Astrocyte (in vitro differentiated cells and primary cell): ENCODE results near the gene ESYT1. TPM values are rescaled to one million over a fixed set of nuclear protein-coding genes. Genes with fewer than 3 reads are reported as not detected.

Experiments used
- DNase-seq: peaks from one replicate; pipeline ENCODE4 v3.0.0-alpha.2; 2010; ENCODE audit warnings: low read depth
- FAIRE-seq: peaks from 2 replicates; lab custom pipeline; 2011; peaks lifted over from hg19 to GRCh38; lab: Jason Lieb, UNC
- H2AFZ ChIP-seq: 2 replicates; pipeline ENCODE4 v1.6.0; 2012; ENCODE audit warnings: low read depth, low read length, inconsistent platforms
- H3K27ac ChIP-seq: 2 replicates; pipeline ENCODE4 v1.5.1; 2011; ENCODE audit warnings: low read depth, low read length, inconsistent platforms
- H3K27me3 ChIP-seq: 2 replicates; pipeline ENCODE4 v1.6.0; 2011; ENCODE audit warnings: low read length, inconsistent platforms; ENCODE audit not compliant: insufficient read depth
- H3K36me3 ChIP-seq: 2 replicates; pipeline ENCODE4 v1.5.1; 2011; ENCODE audit warnings: low read length, inconsistent platforms; ENCODE audit not compliant: insufficient read depth
- H3K4me1 ChIP-seq: 2 replicates; pipeline ENCODE4 v1.5.1; 2011; ENCODE audit warnings: low read length, inconsistent platforms; ENCODE audit not compliant: insufficient read depth
- H3K4me2 ChIP-seq: 2 replicates; pipeline ENCODE4 v1.6.0; 2012; ENCODE audit warnings: low read length, inconsistent platforms
- H3K4me3 ChIP-seq: 2 replicates; pipeline ENCODE4 v1.5.1; 2011; ENCODE audit warnings: low read depth, mild to moderate bottlenecking, low read length, inconsistent platforms; ENCODE audit not compliant: insufficient read depth
- H3K79me2 ChIP-seq: 2 replicates; pipeline ENCODE4 v1.6.0; 2012; ENCODE audit warnings: mild to moderate bottlenecking, low read length, inconsistent platforms; ENCODE audit not compliant: insufficient read depth
- H3K9ac ChIP-seq: 2 replicates; pipeline ENCODE4 v1.6.0; 2012; ENCODE audit warnings: mild to moderate bottlenecking, low read length, inconsistent platforms
- H3K9me3 ChIP-seq: 2 replicates; pipeline ENCODE4 v1.5.1; 2012; ENCODE audit warnings: low read depth, mild to moderate bottlenecking, low read length, inconsistent platforms; ENCODE audit not compliant: insufficient read depth
- H4K20me1 ChIP-seq: 2 replicates; pipeline ENCODE4 v1.6.0; 2012; ENCODE audit warnings: low read length, inconsistent platforms; ENCODE audit not compliant: insufficient read depth
- H3K27ac Mint-ChIP-seq: one replicate; pipeline ENCODE4 v1.8.0; 2021; ENCODE audit warnings: mild to moderate bottlenecking, mixed read lengths; ENCODE audit not compliant: unreplicated experiment
- H3K27me3 Mint-ChIP-seq: one replicate; pipeline ENCODE4 v1.8.0; 2021; ENCODE audit warnings: low read depth, mixed read lengths; ENCODE audit not compliant: unreplicated experiment
- H3K36me3 Mint-ChIP-seq: one replicate; pipeline ENCODE4 v1.8.0; 2021; ENCODE audit warnings: low read depth, mixed read lengths; ENCODE audit not compliant: unreplicated experiment
- H3K4me1 Mint-ChIP-seq: one replicate; pipeline ENCODE4 v1.8.0; 2021; ENCODE audit warnings: low read depth, mixed read lengths; ENCODE audit not compliant: unreplicated experiment
- H3K4me3 Mint-ChIP-seq: one replicate; pipeline ENCODE4 v1.8.0; 2021; ENCODE audit warnings: mild to moderate bottlenecking, moderate library complexity, mixed read lengths; ENCODE audit not compliant: unreplicated experiment
- H3K9me3 Mint-ChIP-seq: one replicate; pipeline ENCODE4 v1.8.0; 2021; ENCODE audit warnings: mild to moderate bottlenecking, mixed read lengths; ENCODE audit not compliant: unreplicated experiment
- EZH2 ChIP-seq: IDR thresholded peaks from 2 replicates; pipeline ENCODE4 v1.6.1; 2012; ENCODE audit warnings: mild to moderate bottlenecking, low read length, inconsistent platforms; ENCODE audit not compliant: insufficient read depth
- total RNA-seq: library from RNA; stranded (reverse); gene quantifications from 2 replicates; pipeline ENCODE4 v1.2.1, GENCODE V29; 2021
- TF ChIP-seq, protein P1 (sequence below): IDR thresholded peaks from 2 replicates; pipeline ENCODE4 v1.5.1; 2011; ENCODE audit warnings: low read depth, mild to moderate bottlenecking, inconsistent platforms, low read length, moderate library complexity; ENCODE audit not compliant: insufficient read depth

ESYT1 gene
- total RNA-seq, 1 donor from 2014 or later, result 142 TPM

DNA sequence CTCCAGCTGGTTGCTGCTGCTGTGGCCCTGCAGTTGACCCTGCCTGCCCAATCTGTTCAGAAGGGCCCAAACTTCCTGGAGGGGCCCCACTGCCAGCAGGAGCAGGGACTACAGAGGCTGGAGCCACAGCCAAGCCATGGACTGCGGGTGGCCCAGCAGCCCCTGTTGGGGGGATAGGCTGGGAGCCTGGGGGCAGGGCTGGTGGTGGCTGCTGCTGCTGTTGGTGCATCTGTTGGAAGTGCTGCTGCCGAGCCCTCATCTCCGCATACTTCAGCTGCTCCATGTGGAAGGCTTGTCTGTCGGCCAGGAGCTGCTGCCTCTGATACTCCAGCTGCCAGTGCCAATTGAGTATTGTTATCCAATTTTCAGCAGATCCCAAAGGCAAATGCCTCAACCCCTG, 37.3 kb downstream of the ESYT1 start:
- Histone ChIP-seq H3K27me3 (no peaks in the 10 kb centered on the region), H3K9me3 (no peaks in the 10 kb centered on the region), H3K4me1 (peaks cover 16% of the 10 kb centered on the region), H3K4me2 (no peak overlapping the region), H3K9ac (no peak overlapping the region), H4K20me1 (peaks cover 59% of the 10 kb centered on the region), H3K27ac (no peak overlapping the region), H2AFZ (no peak overlapping the region), H3K4me3 (no peak overlapping the region), H3K36me3 (peaks cover 49% of the 10 kb centered on the region), H3K79me2 (peaks cover 20% of the 10 kb centered on the region)
- Mint-ChIP-seq H3K4me3 (no peak overlapping the region), H3K9me3 (no peaks in the 10 kb centered on the region), H3K27me3 (no peaks in the 10 kb centered on the region), H3K36me3 (peaks cover 38% of the 10 kb centered on the region), H3K4me1 (peaks cover 12% of the 10 kb centered on the region), H3K27ac (no peak overlapping the region)
- TF ChIP-seq EZH2, result no peak
- TF ChIP-seq, protein P1, sequence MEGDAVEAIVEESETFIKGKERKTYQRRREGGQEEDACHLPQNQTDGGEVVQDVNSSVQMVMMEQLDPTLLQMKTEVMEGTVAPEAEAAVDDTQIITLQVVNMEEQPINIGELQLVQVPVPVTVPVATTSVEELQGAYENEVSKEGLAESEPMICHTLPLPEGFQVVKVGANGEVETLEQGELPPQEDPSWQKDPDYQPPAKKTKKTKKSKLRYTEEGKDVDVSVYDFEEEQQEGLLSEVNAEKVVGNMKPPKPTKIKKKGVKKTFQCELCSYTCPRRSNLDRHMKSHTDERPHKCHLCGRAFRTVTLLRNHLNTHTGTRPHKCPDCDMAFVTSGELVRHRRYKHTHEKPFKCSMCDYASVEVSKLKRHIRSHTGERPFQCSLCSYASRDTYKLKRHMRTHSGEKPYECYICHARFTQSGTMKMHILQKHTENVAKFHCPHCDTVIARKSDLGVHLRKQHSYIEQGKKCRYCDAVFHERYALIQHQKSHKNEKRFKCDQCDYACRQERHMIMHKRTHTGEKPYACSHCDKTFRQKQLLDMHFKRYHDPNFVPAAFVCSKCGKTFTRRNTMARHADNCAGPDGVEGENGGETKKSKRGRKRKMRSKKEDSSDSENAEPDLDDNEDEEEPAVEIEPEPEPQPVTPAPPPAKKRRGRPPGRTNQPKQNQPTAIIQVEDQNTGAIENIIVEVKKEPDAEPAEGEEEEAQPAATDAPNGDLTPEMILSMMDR, result no peak
- no peak for DNase-seq
- no peak for FAIRE-seq

- H3K27ac Mint-ChIP-seq, result no peak overlapping the region
- H3K36me3 Mint-ChIP-seq, result peaks cover 39% of the 10 kb centered on the region
- peak overlapping the region; percentile 57 for H3K4me3 Mint-ChIP-seq
- no peak overlapping the region for H3K4me2 ChIP-seq
- DNase-seq (no peak), FAIRE-seq (no peak)
- no peak overlapping the region for H3K4me3 ChIP-seq
- H3K4me1 Mint-ChIP-seq, result peaks cover 2% of the 10 kb centered on the region
- H3K9ac ChIP-seq, result no peak overlapping the region
- H2AFZ ChIP-seq, result no peak overlapping the region
- peaks cover 21% of the 10 kb centered on the region for H4K20me1 ChIP-seq
- H3K79me2 ChIP-seq, result no peaks in the 10 kb centered on the region
- H3K9me3 Mint-ChIP-seq, result no peaks in the 10 kb centered on the region
- no peaks in the 10 kb centered on the region for H3K4me1 ChIP-seq
- H3K27me3 Mint-ChIP-seq, result no peaks in the 10 kb centered on the region
- peaks cover 37% of the 10 kb centered on the region for H3K36me3 ChIP-seq
- H3K9me3 ChIP-seq, result no peaks in the 10 kb centered on the region
- no peaks in the 10 kb centered on the region for H3K27me3 ChIP-seq
- TF ChIP-seq, protein P1, result no peak
- no peak for TF ChIP-seq EZH2
- H3K27ac ChIP-seq, result no peak overlapping the region
These were observed 41.2 kb downstream of the ESYT1 start for GRCh38 chr12:56169229-56169759.

- Mint-ChIP-seq H3K36me3 (peaks cover 36% of the 10 kb centered on the region), H3K9me3 (no peaks in the 10 kb centered on the region), H3K4me1 (no peaks in the 10 kb centered on the region), H3K4me3 (no peak overlapping the region), H3K27ac (no peak overlapping the region), H3K27me3 (no peaks in the 10 kb centered on the region)
- no peak for FAIRE-seq
- Histone ChIP-seq H3K27ac (no peak overlapping the region), H3K9ac (no peak overlapping the region), H3K27me3 (no peaks in the 10 kb centered on the region), H3K9me3 (no peaks in the 10 kb centered on the region), H2AFZ (no peak overlapping the region), H4K20me1 (peaks cover 4% of the 10 kb centered on the region), H3K4me3 (no peak overlapping the region), H3K4me1 (no peaks in the 10 kb centered on the region), H3K36me3 (peaks cover 53% of the 10 kb centered on the region), H3K4me2 (no peak overlapping the region), H3K79me2 (no peaks in the 10 kb centered on the region)
- TF ChIP-seq, protein P1, result no peak
- TF ChIP-seq EZH2, result no peak
- no peak for DNase-seq
These were observed 44.8 kb downstream of the ESYT1 start for GRCh38 chr12:56172839-56173238.
